Neural cell (in vitro differentiated cells): ENCODE data around the gene NDUFV2. TPM values are rescaled to one million over a fixed set of nuclear protein-coding genes. Genes with fewer than 3 reads are reported as not detected.
"Not testable (repeated sequence)": the region's sequence is repeated elsewhere in the genome, so short reads cannot be mapped to it uniquely, and the experiment has no call there.

Source experiments
- H2AFZ ChIP-seq: fragments of 200-600, 300-800 bp; sonication (generic), shearing (Covaris generic); 2 replicates; pipeline ENCODE4 v1.6.0; 2014; ENCODE audit warnings: low read depth, mild to moderate bottlenecking, antibody characterized with exemption, low read length, moderate library complexity
- H3F3A ChIP-seq: fragments of 200-600 bp; shearing (Covaris generic); 2 replicates; pipeline ENCODE4 v1.6.1; 2016; ENCODE audit warnings: mild to moderate bottlenecking, moderate library complexity, mixed read lengths, antibody characterized with exemption, low read length; ENCODE audit not compliant: insufficient read depth, poor library complexity, severe bottlenecking
- H3K27ac ChIP-seq: fragments of 200-600, 300-800 bp; sonication (generic), shearing (Covaris generic); 2 replicates; pipeline ENCODE4 v1.5.1; 2014; ENCODE audit warnings: mild to moderate bottlenecking, low read length, moderate library complexity
- H3K27me3 ChIP-seq: fragments of 300-800, 200-600 bp; sonication (generic), shearing (Covaris generic); 2 replicates; pipeline ENCODE4 v1.6.0; 2014; ENCODE audit warnings: mild to moderate bottlenecking, low read depth, low read length, moderate library complexity; ENCODE audit not compliant: insufficient read depth
- H3K36me3 ChIP-seq: fragments of 300-800, 200-600 bp; sonication (generic), shearing (Covaris generic); 2 replicates; pipeline ENCODE4 v1.5.1; 2014; ENCODE audit warnings: mild to moderate bottlenecking, antibody characterized with exemption, low read length, moderate library complexity; ENCODE audit not compliant: insufficient read depth
- H3K4me2 ChIP-seq: fragments of 300-800, 200-600 bp; sonication (generic), shearing (Covaris generic); 2 replicates; pipeline ENCODE4 v1.6.0; 2014; ENCODE audit warnings: mild to moderate bottlenecking, low read length
- H3K4me3 ChIP-seq: fragments of 300-800, 200-600 bp; sonication (generic), shearing (Covaris generic); 2 replicates; pipeline ENCODE4 v1.5.1; 2014; ENCODE audit warnings: mild to moderate bottlenecking, low read length, moderate library complexity
- H3K79me2 ChIP-seq: fragments of 200-600 bp; shearing (Covaris generic); replicated peaks from 2 replicates; pipeline ENCODE4 v1.6.0; 2014; ENCODE audit warnings: mild to moderate bottlenecking, low read length, moderate library complexity; ENCODE audit not compliant: insufficient read depth
- H3K9ac ChIP-seq: fragments of 300-800, 200-600 bp; sonication (generic), shearing (Covaris generic); 2 replicates; pipeline ENCODE4 v1.6.1; 2016; ENCODE audit warnings: mild to moderate bottlenecking, low read length, mixed read lengths
- H3K9me2 ChIP-seq: fragments of 200-600 bp; shearing (Covaris generic); 2 replicates; pipeline ENCODE4 v1.6.1; 2016; ENCODE audit warnings: mild to moderate bottlenecking, low read length, mixed read lengths; ENCODE audit not compliant: insufficient read depth
- H3K9me3 ChIP-seq: fragments of 200-600, 300-800 bp; sonication (generic), shearing (Covaris generic); 2 replicates; pipeline ENCODE4 v1.6.1; 2016; ENCODE audit warnings: mild to moderate bottlenecking, mixed run types, low read length, moderate library complexity, mixed read lengths
- H4K20me1 ChIP-seq: fragments of 200-600 bp; shearing (Covaris generic); 2 replicates; pipeline ENCODE4 v1.6.1; 2016; ENCODE audit warnings: mild to moderate bottlenecking, mixed run types; ENCODE audit not compliant: insufficient read depth
- CTCF ChIP-seq: fragments of 450-650 bp; IDR thresholded peaks from 2 replicates; pipeline ENCODE4 v1.5.1; 2014; ENCODE audit warnings: antibody characterized with exemption, mild to moderate bottlenecking, moderate library complexity; ENCODE audit not compliant: poor library complexity, severe bottlenecking
- EP300 ChIP-seq: fragments of 450-650 bp; conservative IDR thresholded peaks from 2 replicates; pipeline ENCODE4 v1.6.1; 2014; ENCODE audit warnings: antibody characterized with exemption, mild to moderate bottlenecking, moderate library complexity; ENCODE audit not compliant: poor library complexity, severe bottlenecking
- EZH2 ChIP-seq: fragments of 200-600, 300-800 bp; shearing (Covaris generic), sonication (generic); IDR thresholded peaks from 2 replicates; pipeline ENCODE4 v1.6.1; 2014; ENCODE audit warnings: antibody characterized with exemption, low read length, borderline replicate concordance, mild to moderate bottlenecking; ENCODE audit not compliant: insufficient read depth, poor library complexity, severe bottlenecking
- MXI1 ChIP-seq: fragments of 450-650 bp; conservative IDR thresholded peaks from 2 replicates; pipeline ENCODE4 v1.6.1; 2014; ENCODE audit warnings: antibody characterized with exemption, mild to moderate bottlenecking; ENCODE audit not compliant: poor library complexity, severe bottlenecking
- POLR2AphosphoS5 ChIP-seq: IDR thresholded peaks from 2 replicates; pipeline ENCODE4 v1.6.1; 2012
- RAD21 ChIP-seq: fragments of 450-650 bp; conservative IDR thresholded peaks from 2 replicates; pipeline ENCODE4 v1.6.1; 2014; ENCODE audit warnings: antibody characterized with exemption, mild to moderate bottlenecking, moderate library complexity
- REST ChIP-seq: IDR thresholded peaks from 2 replicates; pipeline ENCODE4 v1.6.1; 2012; ENCODE audit warnings: borderline replicate concordance
- SMC3 ChIP-seq: fragments of 450-650 bp; conservative IDR thresholded peaks from 2 replicates; pipeline ENCODE4 v1.6.1; 2014; ENCODE audit warnings: antibody characterized with exemption, mild to moderate bottlenecking, moderate library complexity; ENCODE audit not compliant: poor library complexity
- TAF1 ChIP-seq: IDR thresholded peaks from 2 replicates; pipeline ENCODE4 v1.6.1; 2012; ENCODE audit warnings: low read depth
- polyA plus RNA-seq: library from polyadenylated mRNA; depleted of rRNA; stranded (reverse); fragments of >200 nt; gene quantifications from 2 replicates; pipeline ENCODE4 v1.2.3, GENCODE V29; 2014

NDUFV2 gene
- polyA plus RNA-seq, 1 donor from 2014 or later, result 285 TPM

DNA sequence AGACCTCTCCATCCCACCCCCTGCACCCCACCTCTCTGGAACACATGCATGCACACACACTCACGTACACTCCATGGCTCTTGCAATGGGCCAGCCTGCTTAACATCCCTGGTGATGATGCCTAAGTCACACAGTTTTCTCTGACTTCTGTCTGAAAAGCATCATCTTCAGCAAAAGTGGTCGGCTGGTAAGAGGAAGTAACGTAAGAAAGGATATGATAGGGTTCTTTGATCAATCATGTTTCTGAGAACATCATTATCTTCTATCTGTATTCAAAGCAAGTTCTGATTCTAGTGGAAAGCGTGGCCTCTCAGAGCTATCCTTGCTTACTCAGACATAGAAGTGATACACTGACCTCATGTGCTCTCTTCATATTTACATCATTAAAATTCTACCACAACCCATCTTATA lies 11.4 kb upstream of the NDUFV2 start:
- Histone ChIP-seq H3K4me3 (no peak overlapping the region), H3F3A (no peaks in the 10 kb centered on the region)
- no peak for TF ChIP-seq POLR2AphosphoS5
- TF ChIP-seq SMC3, result no peak
- no peak for TF ChIP-seq EP300
- TF ChIP-seq EZH2, result no peak
- no peak for TF ChIP-seq MXI1
- no peak for TF ChIP-seq TAF1
- no peak for TF ChIP-seq RAD21
- no peak for TF ChIP-seq REST
- TF ChIP-seq CTCF, result no peak

DNA sequence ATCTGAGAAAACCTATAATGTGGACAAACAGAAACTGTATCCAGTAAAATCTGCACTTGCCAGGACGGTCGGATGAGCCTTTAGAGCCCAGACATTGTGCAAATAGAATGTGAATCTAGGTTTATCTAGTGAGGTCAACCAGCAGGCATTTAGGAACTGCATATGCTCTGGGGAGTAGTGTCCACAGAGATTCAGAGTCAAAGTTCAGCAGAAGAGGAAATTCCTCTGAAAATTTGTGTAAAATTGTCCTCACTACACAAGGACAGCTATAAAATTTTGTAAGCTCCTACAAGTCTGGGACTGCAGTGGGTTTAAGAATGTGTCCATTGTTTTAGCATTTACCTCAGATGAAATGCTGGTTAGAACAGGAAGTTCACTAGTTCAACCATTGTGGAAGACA lies 9.8 kb upstream of the NDUFV2 start:
- no peak overlapping the region for H3K27ac ChIP-seq
- H3K9ac ChIP-seq, result no peak overlapping the region
- no peaks in the 10 kb centered on the region for H3K79me2 ChIP-seq
- H3K27me3 ChIP-seq, result no peaks in the 10 kb centered on the region
- H4K20me1 ChIP-seq, result no peaks in the 10 kb centered on the region
- no peaks in the 10 kb centered on the region for H3K9me2 ChIP-seq
- H3F3A ChIP-seq, result no peaks in the 10 kb centered on the region
- no peaks in the 10 kb centered on the region for H3K9me3 ChIP-seq
- H3K4me2 ChIP-seq, result no peak overlapping the region
- no peak for TF ChIP-seq MXI1
- no peak for TF ChIP-seq REST
- TF ChIP-seq CTCF, result no peak
- no peak for TF ChIP-seq EP300
- H3K36me3 ChIP-seq, result no peaks in the 10 kb centered on the region
- H3K4me3 ChIP-seq, result no peak overlapping the region
- H2AFZ ChIP-seq, result no peak overlapping the region

More for the DNA sequence above, 11.4 kb upstream of the NDUFV2 start:
- H3K27me3 ChIP-seq, result no peaks in the 10 kb centered on the region
- no peak overlapping the region for H3K9ac ChIP-seq
- no peaks in the 10 kb centered on the region for H3K36me3 ChIP-seq
- H2AFZ ChIP-seq, result no peak overlapping the region
- no peaks in the 10 kb centered on the region for H4K20me1 ChIP-seq
- no peaks in the 10 kb centered on the region for H3K9me2 ChIP-seq
- no peaks in the 10 kb centered on the region for H3K9me3 ChIP-seq
- no peak overlapping the region for H3K4me2 ChIP-seq
- no peaks in the 10 kb centered on the region for H3K79me2 ChIP-seq
- no peak overlapping the region for H3K27ac ChIP-seq

- H3K27ac ChIP-seq, H3F3A ChIP-seq, H3K9ac ChIP-seq, H3K4me2 ChIP-seq, H3K27me3 ChIP-seq, H2AFZ ChIP-seq, H4K20me1 ChIP-seq, H3K36me3 ChIP-seq, H3K79me2 ChIP-seq, H3K9me2 ChIP-seq, H3K9me3 ChIP-seq, H3K4me3 ChIP-seq: not testable (repeated sequence)
Measured at GRCh38 chr18:9093109-9093508, 9.4 kb upstream of the NDUFV2 start.
